ENCODE results near the gene DKC1.

GRCh38 chrX:154812341-154813101, 49.9 kb downstream of the DKC1 start:
- TF ChIP-seq CTCF (conservative IDR thresholded peaks at IDR 0.05 in 1 of 2, IDR thresholded peaks at IDR 0.05 in 1 of 2; ENCODE audit: extremely low read depth in 1 of 2, insufficient read depth in 1 of 2, low read depth in 1 of 2, low read length in 2 of 2) (no peak), EZH2 (IDR thresholded peaks at IDR 0.05; ENCODE audit: borderline replicate concordance, low read length) (no peak)

All from mammary epithelial cell (primary cell).